Measurements from ENCODE around the gene FGF3. TPM values are rescaled to one million over a fixed set of nuclear protein-coding genes. Genes with fewer than 3 reads are reported as not detected.

The FGF3 gene
- total and polyA plus RNA-seq, 9 of the 15 experiments (the other 6 are each of a cell fraction or from before 2014, with no cell fraction given): not detected

GRCh38 chr11:69799097-69799496 is 20.1 kb downstream of the FGF3 start (continued):
- TF ChIP-seq HDAC6 (IDR thresholded peaks at IDR 0.05; ENCODE audit: low read depth, low read length): no peak
- no peak for TF ChIP-seq USF2 (CRISPR knock-in tag; IDR thresholded peaks at IDR 0.05)
- no peak for TF ChIP-seq MCM7 (IDR thresholded peaks at IDR 0.05)
- no peak for TF ChIP-seq GATAD2B (IDR thresholded peaks at IDR 0.05; ENCODE audit: borderline replicate concordance)
- no peak for TF ChIP-seq REST (IDR thresholded peaks at IDR 0.05; ENCODE audit: borderline replicate concordance)
- TF ChIP-seq REST (CRISPR knock-in tag; IDR thresholded peaks at IDR 0.05; ENCODE audit: low read depth): no peak
- no peak for TF ChIP-seq SNRNP70 (optimal IDR thresholded peaks at IDR 0.05; ENCODE audit: low read depth, low read length)

Measured in K562 (cell line).